HG03025 (cell line): ENCODE measurements around the gene TCP11L1.
A peak's percentile ranks its signal among the peaks of the same experiment; 100 is the strongest.

Source experiments
- ATAC-seq: cut with Tn5 transposase; IDR thresholded peaks from one replicate; pipeline ENCODE4 v1.9.1; 2021; ENCODE audit warnings: mild to moderate bottlenecking, moderate library complexity; ENCODE audit not compliant: unreplicated experiment, low FRiP score

The TCP11L1 gene

GRCh38 chr11:33039274-33040032 is at the start of gene TCP11L1:
TCP11L1 (plus strand) TSS chr11:33039572; CDS start chr11:33043774, 4,202 bp downstream.
- ATAC-seq: peak; percentile 78

GRCh38 chr11:32990481-32990880 is 48.9 kb upstream of the TCP11L1 start:
- no peak for ATAC-seq

- no peak for ATAC-seq
Observed at GRCh38 chr11:32991427-32991826, 47.9 kb upstream of the TCP11L1 start.

GRCh38 chr11:32991898-32992297 is 47.5 kb upstream of the TCP11L1 start:
- ATAC-seq: no peak

GRCh38 chr11:33000181-33000580 is 39.2 kb upstream of the TCP11L1 start:
- no peak for ATAC-seq

GRCh38 chr11:33001281-33001680 is 38.1 kb upstream of the TCP11L1 start:
- ATAC-seq: no peak

GRCh38 chr11:33001751-33002542 is 37.4 kb upstream of the TCP11L1 start:
- no peak for ATAC-seq

GRCh38 chr11:33005175-33005574 is 34.2 kb upstream of the TCP11L1 start:
- ATAC-seq: no peak

GRCh38 chr11:33006010-33006409 is 33.4 kb upstream of the TCP11L1 start:
- no peak for ATAC-seq

GRCh38 chr11:33013755-33014154 is 25.6 kb upstream of the TCP11L1 start:
- no peak for ATAC-seq

GRCh38 chr11:33015621-33016551 is 23.5 kb upstream of the TCP11L1 start, which contains the start of gene DEPDC7:
DEPDC7 (plus strand) TSS chr11:33015878; CDS start chr11:33015956, 78 bp downstream.
- ATAC-seq: peak; percentile 83

- no peak for ATAC-seq
Observed at GRCh38 chr11:33016654-33017053, 22.7 kb upstream of the TCP11L1 start.

GRCh38 chr11:33017478-33017877 is 21.9 kb upstream of the TCP11L1 start:
- ATAC-seq: no peak

- no peak for ATAC-seq
Observed at GRCh38 chr11:33017965-33018364, 21.4 kb upstream of the TCP11L1 start.

GRCh38 chr11:33018840-33019239 is 20.5 kb upstream of the TCP11L1 start:
- no peak for ATAC-seq

- no peak for ATAC-seq
Observed at GRCh38 chr11:33021501-33021900, 17.9 kb upstream of the TCP11L1 start.

- no peak for ATAC-seq
Observed at GRCh38 chr11:33021937-33022336, 17.4 kb upstream of the TCP11L1 start.

GRCh38 chr11:33025339-33025722 is 14.0 kb upstream of the TCP11L1 start:
- ATAC-seq: no peak

- no peak for ATAC-seq
Observed at GRCh38 chr11:33027233-33027632, 12.1 kb upstream of the TCP11L1 start.

GRCh38 chr11:33027846-33028536 is 11.4 kb upstream of the TCP11L1 start:
- no peak for ATAC-seq
